D721Med (cell line): ENCODE results near the gene ACTL9.
A peak's percentile ranks its signal among the peaks of the same experiment; 100 is the strongest.

Experiments
- DNase-seq: peaks from one replicate; pipeline ENCODE4 v3.0.0; 2011; ENCODE audit warnings: low spot score; ENCODE audit not compliant: insufficient read length
- FAIRE-seq: peaks from 2 replicates; lab custom pipeline; 2011; peaks lifted over from hg19 to GRCh38; lab: Jason Lieb, UNC
- TF ChIP-seq, protein P1 (sequence below): IDR thresholded peaks from 2 replicates; pipeline ENCODE4 v1.5.1; 2012; ENCODE audit warnings: mild to moderate bottlenecking, control low read depth; ENCODE audit not compliant: insufficient read depth; ENCODE audit errors: missing control alignments

ACTL9 gene

DNA sequence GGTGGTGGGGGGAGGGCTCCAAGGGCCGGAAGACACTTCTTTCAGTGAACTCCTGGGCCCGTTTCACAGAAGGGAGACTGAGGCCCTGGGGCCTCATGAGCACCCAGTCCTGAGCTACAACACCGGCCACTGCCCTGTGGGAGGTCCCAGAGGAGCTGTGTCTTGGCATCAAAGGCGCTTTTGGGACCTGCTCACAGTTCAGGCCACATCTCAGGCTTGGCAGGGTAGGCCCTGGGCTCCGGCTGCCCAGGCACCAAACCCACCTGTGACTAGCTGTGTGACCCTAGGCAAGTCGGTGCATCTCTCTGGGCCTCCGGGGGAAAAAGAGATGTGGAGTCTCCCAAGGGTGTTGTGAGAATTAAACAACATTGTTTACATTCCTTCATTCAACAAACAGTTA lies 38.7 kb downstream of the ACTL9 start:
- no peak for DNase-seq
- TF ChIP-seq, protein P1, sequence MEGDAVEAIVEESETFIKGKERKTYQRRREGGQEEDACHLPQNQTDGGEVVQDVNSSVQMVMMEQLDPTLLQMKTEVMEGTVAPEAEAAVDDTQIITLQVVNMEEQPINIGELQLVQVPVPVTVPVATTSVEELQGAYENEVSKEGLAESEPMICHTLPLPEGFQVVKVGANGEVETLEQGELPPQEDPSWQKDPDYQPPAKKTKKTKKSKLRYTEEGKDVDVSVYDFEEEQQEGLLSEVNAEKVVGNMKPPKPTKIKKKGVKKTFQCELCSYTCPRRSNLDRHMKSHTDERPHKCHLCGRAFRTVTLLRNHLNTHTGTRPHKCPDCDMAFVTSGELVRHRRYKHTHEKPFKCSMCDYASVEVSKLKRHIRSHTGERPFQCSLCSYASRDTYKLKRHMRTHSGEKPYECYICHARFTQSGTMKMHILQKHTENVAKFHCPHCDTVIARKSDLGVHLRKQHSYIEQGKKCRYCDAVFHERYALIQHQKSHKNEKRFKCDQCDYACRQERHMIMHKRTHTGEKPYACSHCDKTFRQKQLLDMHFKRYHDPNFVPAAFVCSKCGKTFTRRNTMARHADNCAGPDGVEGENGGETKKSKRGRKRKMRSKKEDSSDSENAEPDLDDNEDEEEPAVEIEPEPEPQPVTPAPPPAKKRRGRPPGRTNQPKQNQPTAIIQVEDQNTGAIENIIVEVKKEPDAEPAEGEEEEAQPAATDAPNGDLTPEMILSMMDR: no peak
- no peak for FAIRE-seq

DNA sequence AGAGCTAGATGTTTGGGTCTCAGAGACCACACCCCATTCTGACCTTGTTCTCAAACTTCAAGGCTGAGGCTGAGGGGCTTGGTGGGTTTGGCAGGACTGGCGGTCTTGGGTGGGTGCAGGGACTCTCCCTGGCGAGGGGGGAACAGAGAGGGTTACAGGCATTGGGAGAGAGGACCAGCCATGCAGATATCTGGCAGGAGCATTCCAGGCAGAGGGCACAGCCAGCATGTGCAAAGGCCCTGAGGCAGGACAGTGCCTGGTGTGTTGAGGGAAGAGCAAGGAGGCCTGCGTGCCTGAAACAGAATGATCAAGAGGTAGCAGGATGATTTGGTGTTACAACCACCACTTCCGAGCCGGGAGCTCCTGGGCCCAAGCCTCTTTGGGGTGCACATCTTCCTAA lies 40.7 kb downstream of the ACTL9 start:
- no peak for FAIRE-seq
- no peak for DNase-seq
- TF ChIP-seq, protein P1: no peak

DNA sequence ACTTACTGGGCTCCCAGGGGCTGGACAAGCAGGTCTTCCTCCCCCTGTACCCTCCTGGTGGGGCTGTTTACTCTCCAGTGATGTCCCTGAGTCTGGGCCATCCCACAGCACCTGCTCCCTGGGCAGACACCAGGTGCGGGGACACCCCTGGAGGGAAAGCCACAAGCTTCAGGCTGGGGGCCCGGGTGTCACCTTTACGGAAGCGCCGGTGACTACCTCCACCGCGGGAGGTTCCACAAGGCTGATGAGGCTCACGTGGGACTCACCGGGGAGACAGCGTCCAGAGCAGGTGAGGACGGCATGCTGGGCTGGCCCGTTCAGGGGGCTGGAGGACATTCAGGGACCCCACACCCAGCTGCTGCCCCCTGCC lies 43.3 kb downstream of the ACTL9 start:
- TF ChIP-seq, protein P1: no peak
- no peak for FAIRE-seq
- DNase-seq: no peak

DNA sequence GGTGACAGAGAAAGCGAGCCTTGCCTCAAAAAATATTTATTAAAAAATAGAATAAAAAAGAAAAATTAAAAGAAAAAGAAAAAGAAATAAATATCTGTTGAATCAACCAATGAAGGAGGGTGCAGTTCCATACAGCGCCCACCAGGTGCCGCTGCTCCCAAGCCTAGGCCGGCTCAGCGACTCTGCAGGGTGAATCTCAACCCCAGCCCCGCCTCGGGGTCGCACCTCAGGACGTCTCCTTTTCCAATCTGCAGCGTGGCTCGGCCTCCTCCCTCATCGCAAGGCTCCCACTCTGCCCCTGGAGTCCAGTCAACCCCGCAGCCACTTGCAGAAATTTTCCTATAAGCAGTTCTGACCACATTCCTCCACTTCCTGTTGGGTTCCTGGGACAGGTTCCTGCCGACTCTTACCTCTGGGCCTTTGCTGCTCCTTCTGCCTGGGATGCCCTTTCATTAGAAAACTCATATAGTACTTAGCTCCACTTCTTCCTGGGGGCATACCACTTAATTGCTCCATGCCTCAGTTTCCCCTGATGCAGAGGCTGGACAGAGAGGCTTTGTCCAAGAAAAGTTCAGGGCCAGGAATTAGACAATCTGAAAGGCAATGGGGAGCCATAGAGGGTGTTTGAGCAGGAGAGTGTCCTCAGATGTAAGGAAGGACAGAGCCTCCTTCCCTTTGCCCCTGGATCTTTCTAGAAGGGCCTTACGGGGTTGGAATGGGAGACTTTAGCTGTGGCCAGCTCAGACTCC lies 43.8 kb downstream of the ACTL9 start:
- TF ChIP-seq, protein P1: peak; percentile 83
- FAIRE-seq (no peak), DNase-seq (peak; percentile 56)

DNA sequence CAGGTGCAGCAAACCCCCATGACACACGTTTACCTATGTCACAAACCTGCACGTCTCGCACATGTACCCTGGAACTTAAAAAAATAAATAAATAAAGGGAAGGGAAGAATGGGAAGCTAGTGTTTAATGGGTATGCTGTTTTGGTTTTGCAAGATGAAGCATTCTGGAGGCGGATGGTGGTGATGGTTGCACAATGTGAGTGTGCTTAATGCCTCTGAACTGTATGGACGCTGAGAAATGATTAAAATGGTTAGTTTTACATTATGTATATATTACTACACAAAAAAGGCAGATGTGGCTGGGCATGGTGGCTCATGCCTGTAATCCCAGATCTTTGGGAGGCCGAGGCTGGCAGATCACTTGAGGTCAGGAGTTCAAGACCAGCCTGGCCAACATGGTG lies 50.4 kb downstream of the ACTL9 start:
- FAIRE-seq (no peak), DNase-seq (no peak)
- TF ChIP-seq, protein P1: no peak
